GM12878 (cell line): ENCODE measurements around the gene M1AP. TPM values are rescaled to one million over a fixed set of nuclear protein-coding genes. Genes with fewer than 3 reads are reported as not detected.

Experiments
- ATAC-seq: fragments of 200-7000 bp; cut with Tn5 transposase; 3 replicates; pipeline ENCODE4 v1.9.1; 2020; ENCODE audit warnings: mild to moderate bottlenecking, moderate library complexity
- BruUV-seq: library from RNA; stranded (reverse); fragments of 400-500 nt; replicated peaks from 2 replicates; lab custom pipeline; 2021; lab: Mats Ljungman, UMichigan
- CTCF ChIA-PET: fragments of 300-600 bp; sonication (Branson Sonifier 250); formaldehyde crosslinking; extraction: SDS; loops from one replicate; lab custom pipeline; 2021; ENCODE audit warnings: inconsistent platforms; lab: Yijun Ruan, JAX
- POLR2A ChIA-PET: fragments of 350-600 bp; formaldehyde crosslinking; extraction: SDS; loops from one replicate; lab custom pipeline; 2021; ENCODE audit warnings: inconsistent platforms; lab: Charles Lee
- RAD21 ChIA-PET: fragments of 300-600 bp; sonication (Branson Sonifier 250); formaldehyde crosslinking; loops from one replicate; lab custom pipeline; 2023; ENCODE audit warnings: antibody characterized with exemption; ENCODE audit not compliant: unreplicated experiment; lab: Charles Lee
- SMC1A ChIA-PET: fragments of 300-600 bp; sonication (Branson Sonifier 250); formaldehyde crosslinking; loops from one replicate; lab custom pipeline; 2023; ENCODE audit not compliant: unreplicated experiment, uncharacterized antibody; lab: Charles Lee
- DNase-seq: peaks from one replicate; pipeline ENCODE4 v3.0.0-alpha.2; 2011; ENCODE audit warnings: low read depth, low spot score
- FAIRE-seq: peaks from 3 replicates; lab custom pipeline; 2011; peaks lifted over from hg19 to GRCh38; lab: Jason Lieb, UNC
- H2AFZ ChIP-seq: 2 replicates; pipeline ENCODE4 v1.6.0; 2011; ENCODE audit warnings: low read depth, low read length, control low read depth; ENCODE audit not compliant: control insufficient read depth
- H3K27ac ChIP-seq: 2 replicates; pipeline ENCODE4 v1.5.1; 2011; ENCODE audit warnings: control low read depth; ENCODE audit not compliant: control insufficient read depth, insufficient read depth
- H3K27me3 ChIP-seq, 2 experiments: replicated peaks in 1 of 2; 2 replicates each; pipeline versions ENCODE4 v1.6.0 to v1.6.1; 2011; ENCODE audit warnings: low read length in 1 of 2; ENCODE audit not compliant: control insufficient read depth in 2 of 2, insufficient read depth in 2 of 2
- H3K36me3 ChIP-seq, 2 experiments: 2 replicates each; pipeline ENCODE4 v1.5.1; 2011; ENCODE audit warnings: low read length in 1 of 2; ENCODE audit not compliant: control insufficient read depth in 2 of 2, insufficient read depth in 2 of 2
- H3K4me1 ChIP-seq: 2 replicates; pipeline ENCODE4 v1.6.1; 2011; ENCODE audit warnings: mild to moderate bottlenecking, low read length, moderate library complexity, mixed read lengths; ENCODE audit not compliant: control insufficient read depth, insufficient read depth
- H3K4me2 ChIP-seq: 2 replicates; pipeline ENCODE4 v1.6.0; 2011; ENCODE audit warnings: control low read depth; ENCODE audit not compliant: control insufficient read depth, insufficient read depth
- H3K4me3 ChIP-seq: fragments of 200-600 bp; sonication (generic); 2 replicates; pipeline ENCODE4 v1.5.1; 2016
- H3K79me2 ChIP-seq: 2 replicates; pipeline ENCODE4 v1.6.0; 2011; ENCODE audit warnings: low read length; ENCODE audit not compliant: control insufficient read depth, insufficient read depth
- H3K9ac ChIP-seq: 2 replicates; pipeline ENCODE4 v1.8.0; 2011; ENCODE audit warnings: low read length, control low read depth, mixed read lengths; ENCODE audit not compliant: control insufficient read depth, insufficient read depth
- H3K9me3 ChIP-seq: replicated peaks from 3 replicates; pipeline ENCODE4 v1.5.1; 2011; ENCODE audit warnings: mild to moderate bottlenecking, low read length; ENCODE audit not compliant: control insufficient read depth, insufficient read depth
- H4K20me1 ChIP-seq: 2 replicates; pipeline ENCODE4 v1.6.0; 2011; ENCODE audit not compliant: control insufficient read depth, insufficient read depth
- BACH1 ChIP-seq: fragments of 450-650 bp; IDR thresholded peaks from 2 replicates; pipeline ENCODE4 v1.6.1; 2017; ENCODE audit warnings: mild to moderate bottlenecking, borderline replicate concordance
- BMI1 ChIP-seq: fragments of 450-650 bp; IDR thresholded peaks from 2 replicates; pipeline ENCODE4 v1.6.1; 2016; ENCODE audit warnings: mild to moderate bottlenecking, moderate library complexity, borderline replicate concordance
- EP300 ChIP-seq, 2 experiments: fragments of 150-350 bp in 1 of 2; IDR thresholded peaks; 2 replicates each; pipeline ENCODE4 v1.6.1; 2011 to 2012; ENCODE audit warnings: low read depth in 2 of 2, low read length in 2 of 2, borderline replicate concordance in 1 of 2, improper control_type of control experiment in 1 of 2, inconsistent platforms in 1 of 2; ENCODE audit not compliant: control insufficient read depth in 1 of 2
- EZH2 ChIP-seq: IDR thresholded peaks from 2 replicates; pipeline ENCODE4 v1.6.1; 2012; ENCODE audit warnings: low read depth, mild to moderate bottlenecking, control low read depth, inconsistent platforms, low read length, borderline replicate concordance; ENCODE audit not compliant: control insufficient read depth
- MXI1 ChIP-seq: fragments of 150-350 bp; IDR thresholded peaks from 2 replicates; pipeline ENCODE4 v1.6.1; 2011; ENCODE audit warnings: low read depth, mild to moderate bottlenecking, inconsistent platforms, low read length, improper control_type of control experiment
- SUZ12 ChIP-seq: fragments of 200-600 bp; sonication (generic); IDR thresholded peaks from one replicate; pipeline ENCODE4 v1.6.1; 2018; ENCODE audit warnings: antibody characterized with exemption, mild to moderate bottlenecking; ENCODE audit not compliant: unreplicated experiment
- WGBS: methylation state at CpG from one replicate; pipeline ENCODE4 v1.1.6; 2016; ENCODE audit warnings: low lambda C conversion rate; ENCODE audit not compliant: insufficient replicate concordance, insufficient coverage; ENCODE audit errors: missing lambda C conversion rate; 5-methylcytosine and 5-hydroxymethylcytosine counted together
- in situ Hi-C: fragments of 300-500 bp; cut with MboI; formaldehyde crosslinking; loops from 9 replicates; pipeline ENCODE4 v1.14.3; 2018; ENCODE audit warnings: mixed read lengths
- intact Hi-C: fragments of 100-400 bp; cut with micrococcal nuclease; formaldehyde crosslinking; loops from one replicate; pipeline ENCODE4 v1.14.2; 2022; ENCODE audit not compliant: unreplicated experiment
- polyA plus RNA-seq, 11 experiments: library from polyadenylated mRNA; depleted of rRNA in 4 of 11; unstranded in 6 of 11; stranded (reverse) in 5 of 11; fragments of >200 nt; fragmentation: Nextera tagmentation in 4 of 11; fragmentation: Illumina TruSeq in 1 of 11; extraction: Ambion mirVana in 4 of 11; extraction: Trizol in 1 of 11; gene quantifications; 1 replicate in 1 of 11; 2 replicates in 10 of 11; pipeline versions ENCODE4 v1.2.1 to v1.2.3, GENCODE V29; 2011 to 2016; ENCODE audit warnings: inconsistent platforms in 2 of 11, missing spikeins in 2 of 11, low read depth in 1 of 11
- total RNA-seq, 4 experiments: library from RNA; depleted of rRNA in 3 of 4; stranded (reverse); fragments of >200 nt in 3 of 4; fragmentation: Illumina TruSeq in 1 of 4; extraction: Trizol in 1 of 4; gene quantifications; 2 replicates each; pipeline versions ENCODE4 v1.2.1 to v1.2.3, GENCODE V29; 2013 to 2021

Gene M1AP
- total and polyA plus RNA-seq, 10 of the 15 experiments (the other 5 are each of a cell fraction or from before 2014, with no cell fraction given), result 0.04 to 0.32 (median 0.16) TPM; not detected in 4

- H3K4me2 ChIP-seq, result peak within 1 kb of the TSS; percentile 96
- ATAC-seq, result peak; percentile 22
- WGBS, result 10% methylated on average over 73 of the region's 82 CpGs
These were observed 133.5 kb downstream of the M1AP start, which contains the start of gene TLX2 for GRCh38 chr2:74514368-74515270. TLX2 (plus strand) TSS chr2:74514450; CDS start chr2:74514807, 357 bp downstream.

GRCh38 chr2:74513605-74514367, 134.3 kb downstream of the M1AP start:
- TF ChIP-seq BMI1 (peak; percentile 96), SUZ12 (peak; percentile 73), EZH2 (0 out of 2 replicates have a peak, but pooled peaks have one; percentile 60), BACH1 (no peak), MXI1 (no peak)
- in situ Hi-C loops, result no loop called here
- Histone ChIP-seq H3K4me2 (no peak overlapping the region), H2AFZ (no peak overlapping the region), H3K4me3 (no peak overlapping the region), H3K27me3 (peaks cover 18 to 31% of the 10 kb centered on the region in 2 experiments), H3K9me3 (no peaks in the 10 kb centered on the region; the same call in 2 of the 3 replicates), H3K4me1 (peaks cover 13% of the 10 kb centered on the region; the same call in 1 of the 2 replicates), H3K36me3 (no peaks in the 10 kb centered on the region), H4K20me1 (no peaks in the 10 kb centered on the region), H3K9ac (no peak overlapping the region), H3K27ac (no peak overlapping the region), H3K79me2 (no peaks in the 10 kb centered on the region)
- intact Hi-C loops, result no loop called here
- ChIA-PET CTCF (interaction anchor here (1.1 kb wide), 1 partner anchor 9 kb away, joined by 3 read pairs; no protein-coding TSS in a partner anchor), POLR2A (interaction anchor here (1.0 kb wide), 1 partner anchor 78 kb away, joined by 3 read pairs; no protein-coding TSS in a partner anchor), SMC1A (no interaction called here), RAD21 (interaction anchor here (0.7 kb wide), 1 partner anchor 75 kb away, joined by 3 read pairs; no protein-coding TSS in a partner anchor)
- DNase-seq (no peak), FAIRE-seq (no peak), ATAC-seq (no peak)
- BruUV-seq, result no TSS peak
- WGBS, result 11% methylated on average over 46 of the region's 52 CpGs

More at GRCh38 chr2:74514368-74515270, 133.5 kb downstream of the M1AP start, which contains the start of gene TLX2:
- peak within 1 kb of the TSS; percentile 11; the same call in 1 of the 2 replicates for H3K4me3 ChIP-seq
- H3K79me2 ChIP-seq, result no peaks in the 10 kb centered on the region
- no peak for FAIRE-seq
- intact Hi-C loops (no loop called here), in situ Hi-C loops (no loop called here)
- DNase-seq, result no peak
- no peak within 1 kb of the TSS for H3K27ac ChIP-seq
- no peak within 1 kb of the TSS for H3K9ac ChIP-seq
- H2AFZ ChIP-seq, result no peak within 1 kb of the TSS
- ChIA-PET POLR2A (no interaction called here), CTCF (interaction anchor here (0.6 kb wide), 1 partner anchor 32 kb away, joined by 3 read pairs; no protein-coding TSS in a partner anchor), SMC1A (no interaction called here), RAD21 (interaction anchor here (0.7 kb wide), 1 partner anchor 76 kb away, joined by 3 read pairs; no protein-coding TSS in a partner anchor)
- TF ChIP-seq SUZ12 (peak; percentile 59), EP300 (IDR thresholded peaks at IDR 0.05; ENCODE audit: borderline replicate concordance in 1 of 2, control insufficient read depth in 1 of 2, low read depth in 2 of 2, low read length in 2 of 2) (no peak)
- H3K4me1 ChIP-seq, result peaks cover 13% of the 10 kb centered on the region; the same call in 1 of the 2 replicates
- no peaks in the 10 kb centered on the region for H3K36me3 ChIP-seq
- BruUV-seq, result no TSS peak
- H3K9me3 ChIP-seq, result no peaks in the 10 kb centered on the region; the same call in 2 of the 3 replicates
- H3K27me3 ChIP-seq, result peaks cover 18 to 31% of the 10 kb centered on the region in 2 experiments
- no peaks in the 10 kb centered on the region for H4K20me1 ChIP-seq
